ENCODE measurements around the gene KLK8. TPM values are rescaled to one million over a fixed set of nuclear protein-coding genes. Genes with fewer than 3 reads are reported as not detected.

Gene KLK8
- total RNA-seq, 1 donor from 2014 or later, result not detected

DNA sequence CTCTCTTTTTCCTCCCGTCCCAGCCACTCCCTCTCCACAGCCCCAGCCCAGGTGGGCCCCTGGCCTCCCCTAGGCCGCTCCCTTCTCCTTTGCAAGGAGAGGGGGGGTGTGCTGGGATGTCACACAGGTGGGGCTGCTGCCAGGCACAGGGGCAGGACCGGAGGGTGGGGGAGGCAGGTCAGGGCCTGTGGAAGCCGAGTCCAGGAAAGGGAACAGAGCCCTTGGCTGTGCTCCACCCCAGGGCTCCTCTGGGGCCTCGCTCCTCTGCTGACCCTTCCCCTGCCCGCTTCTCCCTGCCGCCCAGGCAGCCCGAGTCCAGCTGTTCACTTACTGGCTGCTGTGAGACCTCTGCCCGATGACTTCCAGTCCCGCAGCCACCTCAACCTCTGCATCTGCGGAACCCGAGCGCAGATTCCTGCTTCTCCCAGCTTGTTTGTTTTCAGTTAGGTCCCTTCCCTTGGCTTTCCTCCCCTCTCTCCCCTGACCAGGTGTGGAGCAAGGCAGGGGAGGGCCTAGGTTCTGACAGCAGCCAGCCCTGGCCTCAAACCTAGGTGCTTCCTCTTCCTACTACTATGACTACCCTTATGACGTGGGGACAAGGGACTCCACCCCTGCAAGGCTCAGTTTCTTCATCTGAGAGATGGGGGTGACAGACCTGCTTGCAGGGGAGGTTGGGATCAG is 25.9 kb upstream of the KLK8 start:
- no peak for FAIRE-seq
- Histone ChIP-seq H3K4me1 (ENCODE audit: insufficient read depth, low read length) (no peaks in the 10 kb centered on the region), H3K4me2 (ENCODE audit: low read length) (no peak overlapping the region), H4K20me1 (ENCODE audit: insufficient read depth, low read length) (no peaks in the 10 kb centered on the region), H3K27me3 (ENCODE audit: insufficient read depth, low read length) (no peaks in the 10 kb centered on the region), H2AFZ (ENCODE audit: low read depth, low read length) (no peak overlapping the region), H3K79me2 (ENCODE audit: insufficient read depth, low read length) (no peaks in the 10 kb centered on the region), H3K36me3 (ENCODE audit: insufficient read depth, low read length) (no peaks in the 10 kb centered on the region), H3K9me3 (ENCODE audit: insufficient read depth, low read depth, low read length) (no peaks in the 10 kb centered on the region), H3K9ac (ENCODE audit: low read length) (no peak overlapping the region), H3K4me3 (ENCODE audit: insufficient read depth, low read depth, low read length) (no peak overlapping the region), H3K27ac (ENCODE audit: low read depth, low read length) (no peak overlapping the region)
- Mint-ChIP-seq H3K27me3 (ENCODE audit: low read depth, unreplicated experiment) (peaks cover 56% of the 10 kb centered on the region), H3K9me3 (ENCODE audit: unreplicated experiment) (peaks cover 7% of the 10 kb centered on the region), H3K4me3 (ENCODE audit: unreplicated experiment) (no peak overlapping the region), H3K36me3 (ENCODE audit: low read depth, unreplicated experiment) (no peaks in the 10 kb centered on the region), H3K4me1 (ENCODE audit: low read depth, unreplicated experiment) (no peaks in the 10 kb centered on the region), H3K27ac (ENCODE audit: unreplicated experiment) (no peak overlapping the region)
- no peak for DNase-seq (ENCODE audit: low read depth)
- TF ChIP-seq EZH2 (IDR thresholded peaks at IDR 0.05; ENCODE audit: insufficient read depth, low read length), result no peak
- TF ChIP-seq, protein P1, sequence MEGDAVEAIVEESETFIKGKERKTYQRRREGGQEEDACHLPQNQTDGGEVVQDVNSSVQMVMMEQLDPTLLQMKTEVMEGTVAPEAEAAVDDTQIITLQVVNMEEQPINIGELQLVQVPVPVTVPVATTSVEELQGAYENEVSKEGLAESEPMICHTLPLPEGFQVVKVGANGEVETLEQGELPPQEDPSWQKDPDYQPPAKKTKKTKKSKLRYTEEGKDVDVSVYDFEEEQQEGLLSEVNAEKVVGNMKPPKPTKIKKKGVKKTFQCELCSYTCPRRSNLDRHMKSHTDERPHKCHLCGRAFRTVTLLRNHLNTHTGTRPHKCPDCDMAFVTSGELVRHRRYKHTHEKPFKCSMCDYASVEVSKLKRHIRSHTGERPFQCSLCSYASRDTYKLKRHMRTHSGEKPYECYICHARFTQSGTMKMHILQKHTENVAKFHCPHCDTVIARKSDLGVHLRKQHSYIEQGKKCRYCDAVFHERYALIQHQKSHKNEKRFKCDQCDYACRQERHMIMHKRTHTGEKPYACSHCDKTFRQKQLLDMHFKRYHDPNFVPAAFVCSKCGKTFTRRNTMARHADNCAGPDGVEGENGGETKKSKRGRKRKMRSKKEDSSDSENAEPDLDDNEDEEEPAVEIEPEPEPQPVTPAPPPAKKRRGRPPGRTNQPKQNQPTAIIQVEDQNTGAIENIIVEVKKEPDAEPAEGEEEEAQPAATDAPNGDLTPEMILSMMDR (IDR thresholded peaks at IDR 0.05; ENCODE audit: insufficient read depth, low read depth, low read length), result no peak

DNA sequence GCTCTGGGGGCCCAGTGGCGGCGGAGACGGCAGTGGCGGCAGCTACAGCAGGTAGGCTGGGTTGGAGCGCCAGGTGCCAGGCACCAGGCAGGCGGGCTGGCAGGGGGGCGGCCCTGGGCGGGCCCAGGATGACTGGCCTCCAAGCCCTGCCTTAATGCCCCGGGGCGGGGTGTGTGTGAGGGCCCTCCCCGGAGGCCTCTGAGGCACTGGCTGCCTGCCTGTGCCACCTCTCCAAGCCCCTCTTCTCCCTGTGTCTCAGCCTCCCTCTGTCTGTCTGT is 25.1 kb upstream of the KLK8 start, which contains the start of gene KLK11:
Gene KLK11, minus strand, starts transcription at position 63 of the 278 bp plus-strand sequence. CDS start 985 bp downstream, outside the sequence.
- Histone ChIP-seq H3K27ac (ENCODE audit: low read depth, low read length) (no peak within 1 kb of the TSS), H3K9ac (ENCODE audit: low read length) (no peak within 1 kb of the TSS), H3K79me2 (ENCODE audit: insufficient read depth, low read length) (no peaks in the 10 kb centered on the region), H3K4me1 (ENCODE audit: insufficient read depth, low read length) (no peaks in the 10 kb centered on the region), H3K27me3 (ENCODE audit: insufficient read depth, low read length) (no peaks in the 10 kb centered on the region), H3K36me3 (ENCODE audit: insufficient read depth, low read length) (no peaks in the 10 kb centered on the region), H4K20me1 (ENCODE audit: insufficient read depth, low read length) (no peaks in the 10 kb centered on the region), H3K9me3 (ENCODE audit: insufficient read depth, low read depth, low read length) (no peaks in the 10 kb centered on the region), H3K4me2 (ENCODE audit: low read length) (no peak within 1 kb of the TSS), H2AFZ (ENCODE audit: low read depth, low read length) (no peak within 1 kb of the TSS), H3K4me3 (ENCODE audit: insufficient read depth, low read depth, low read length) (no peak within 1 kb of the TSS)
- H3K27ac Mint-ChIP-seq (ENCODE audit: unreplicated experiment), result no peak within 1 kb of the TSS
- no peaks in the 10 kb centered on the region for H3K4me1 Mint-ChIP-seq (ENCODE audit: low read depth, unreplicated experiment)
- no peaks in the 10 kb centered on the region for H3K36me3 Mint-ChIP-seq (ENCODE audit: low read depth, unreplicated experiment)
- H3K4me3 Mint-ChIP-seq (ENCODE audit: unreplicated experiment), result no peak within 1 kb of the TSS
- H3K27me3 Mint-ChIP-seq (ENCODE audit: low read depth, unreplicated experiment), result peaks cover 54% of the 10 kb centered on the region
- FAIRE-seq (no peak), DNase-seq (ENCODE audit: low read depth) (no peak)
- TF ChIP-seq, protein P1 (IDR thresholded peaks at IDR 0.05; ENCODE audit: insufficient read depth, low read depth, low read length), result no peak
- TF ChIP-seq EZH2 (IDR thresholded peaks at IDR 0.05; ENCODE audit: insufficient read depth, low read length), result no peak
- peaks cover 6% of the 10 kb centered on the region for H3K9me3 Mint-ChIP-seq (ENCODE audit: unreplicated experiment)

DNA sequence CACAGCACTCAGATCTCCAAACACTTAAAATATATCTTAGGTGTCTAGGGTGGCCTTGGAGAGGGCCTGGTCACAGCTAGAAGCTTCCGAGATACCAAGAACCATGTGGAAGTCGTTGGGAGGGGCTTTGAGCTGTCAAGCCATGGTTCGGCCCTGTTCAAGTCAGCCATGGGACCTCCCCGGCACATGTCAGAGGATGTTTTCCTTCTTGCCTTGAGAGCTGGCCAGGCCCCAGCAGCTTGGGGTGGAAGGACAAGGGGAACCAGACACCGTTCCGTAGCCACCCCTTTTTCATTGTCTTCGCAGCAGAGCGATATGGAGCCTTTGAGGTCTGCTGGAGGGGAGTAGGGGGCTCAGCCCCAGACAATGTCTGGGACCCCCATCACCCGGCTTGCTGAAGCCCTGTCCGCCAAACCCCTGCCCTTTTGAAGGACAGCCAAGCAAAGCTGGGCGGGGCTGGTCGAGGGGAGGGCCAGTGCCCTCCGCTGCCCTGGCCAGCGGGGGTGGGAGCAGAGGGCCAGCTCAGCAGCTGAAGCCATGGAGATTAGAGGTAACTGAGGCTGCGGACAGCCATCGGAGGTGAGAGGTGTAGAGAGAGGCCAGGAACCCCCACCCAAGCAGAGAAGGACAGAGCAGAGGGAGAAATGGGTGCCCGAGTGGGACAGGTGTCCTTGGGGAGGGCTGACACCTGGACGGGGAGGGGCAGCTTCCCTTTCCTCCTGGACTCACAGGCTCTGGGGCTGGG is 24.6 kb upstream of the KLK8 start:
- Histone ChIP-seq H3K4me1 (ENCODE audit: insufficient read depth, low read length) (no peaks in the 10 kb centered on the region), H3K4me2 (ENCODE audit: low read length) (no peak overlapping the region), H3K27me3 (ENCODE audit: insufficient read depth, low read length) (no peaks in the 10 kb centered on the region), H3K4me3 (ENCODE audit: insufficient read depth, low read depth, low read length) (no peak overlapping the region), H4K20me1 (ENCODE audit: insufficient read depth, low read length) (no peaks in the 10 kb centered on the region), H3K27ac (ENCODE audit: low read depth, low read length) (no peak overlapping the region), H3K79me2 (ENCODE audit: insufficient read depth, low read length) (no peaks in the 10 kb centered on the region), H3K36me3 (ENCODE audit: insufficient read depth, low read length) (no peaks in the 10 kb centered on the region), H3K9me3 (ENCODE audit: insufficient read depth, low read depth, low read length) (no peaks in the 10 kb centered on the region), H2AFZ (ENCODE audit: low read depth, low read length) (no peak overlapping the region), H3K9ac (ENCODE audit: low read length) (no peak overlapping the region)
- H3K9me3 Mint-ChIP-seq (ENCODE audit: unreplicated experiment), result peaks cover 2% of the 10 kb centered on the region
- H3K36me3 Mint-ChIP-seq (ENCODE audit: low read depth, unreplicated experiment), result no peaks in the 10 kb centered on the region
- no peak for DNase-seq (ENCODE audit: low read depth)
- peaks cover 55% of the 10 kb centered on the region for H3K27me3 Mint-ChIP-seq (ENCODE audit: low read depth, unreplicated experiment)
- TF ChIP-seq EZH2 (IDR thresholded peaks at IDR 0.05; ENCODE audit: insufficient read depth, low read length), result no peak
- TF ChIP-seq, protein P1 (IDR thresholded peaks at IDR 0.05; ENCODE audit: insufficient read depth, low read depth, low read length), result no peak
- no peak overlapping the region for H3K4me3 Mint-ChIP-seq (ENCODE audit: unreplicated experiment)
- no peak overlapping the region for H3K27ac Mint-ChIP-seq (ENCODE audit: unreplicated experiment)
- H3K4me1 Mint-ChIP-seq (ENCODE audit: low read depth, unreplicated experiment), result no peaks in the 10 kb centered on the region
- FAIRE-seq, result no peak

Data from astrocyte (in vitro differentiated cells and primary cell).